ENCODE results near the gene FGD1. TPM values are rescaled to one million over a fixed set of nuclear protein-coding genes. Genes with fewer than 3 reads are reported as not detected.

The FGD1 gene
- total RNA-seq, 6 experiments from 2014 or later = 0.51 to 1.4 (median 0.77) TPM

GRCh38 chrX:54413753-54414152 lies 82.3 kb downstream of the FGD1 start:
- Histone ChIP-seq H3K27ac (no peak overlapping the region), H3K4me3 (no peak overlapping the region), H3K4me1 (no peaks in the 10 kb centered on the region), H3K36me3 (no peaks in the 10 kb centered on the region), H3K9me3 (no peaks in the 10 kb centered on the region), H3K27me3 (no peaks in the 10 kb centered on the region)
- TF ChIP-seq, protein P1, sequence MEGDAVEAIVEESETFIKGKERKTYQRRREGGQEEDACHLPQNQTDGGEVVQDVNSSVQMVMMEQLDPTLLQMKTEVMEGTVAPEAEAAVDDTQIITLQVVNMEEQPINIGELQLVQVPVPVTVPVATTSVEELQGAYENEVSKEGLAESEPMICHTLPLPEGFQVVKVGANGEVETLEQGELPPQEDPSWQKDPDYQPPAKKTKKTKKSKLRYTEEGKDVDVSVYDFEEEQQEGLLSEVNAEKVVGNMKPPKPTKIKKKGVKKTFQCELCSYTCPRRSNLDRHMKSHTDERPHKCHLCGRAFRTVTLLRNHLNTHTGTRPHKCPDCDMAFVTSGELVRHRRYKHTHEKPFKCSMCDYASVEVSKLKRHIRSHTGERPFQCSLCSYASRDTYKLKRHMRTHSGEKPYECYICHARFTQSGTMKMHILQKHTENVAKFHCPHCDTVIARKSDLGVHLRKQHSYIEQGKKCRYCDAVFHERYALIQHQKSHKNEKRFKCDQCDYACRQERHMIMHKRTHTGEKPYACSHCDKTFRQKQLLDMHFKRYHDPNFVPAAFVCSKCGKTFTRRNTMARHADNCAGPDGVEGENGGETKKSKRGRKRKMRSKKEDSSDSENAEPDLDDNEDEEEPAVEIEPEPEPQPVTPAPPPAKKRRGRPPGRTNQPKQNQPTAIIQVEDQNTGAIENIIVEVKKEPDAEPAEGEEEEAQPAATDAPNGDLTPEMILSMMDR (IDR thresholded peaks at IDR 0.05) = no peak
- TF ChIP-seq POLR2A (IDR thresholded peaks at IDR 0.05) = no peak
- DNase-seq = no peak
- intact Hi-C loops (cut with DNase I) = no loop called here
- 83% methylated on average over 1 of the region's 3 CpGs for WGBS (ENCODE audit: insufficient coverage, low coverage, low lambda C conversion rate, missing lambda C conversion rate)
- ATAC-seq = peak in 1 of 4 donors; percentile 67

DNA sequence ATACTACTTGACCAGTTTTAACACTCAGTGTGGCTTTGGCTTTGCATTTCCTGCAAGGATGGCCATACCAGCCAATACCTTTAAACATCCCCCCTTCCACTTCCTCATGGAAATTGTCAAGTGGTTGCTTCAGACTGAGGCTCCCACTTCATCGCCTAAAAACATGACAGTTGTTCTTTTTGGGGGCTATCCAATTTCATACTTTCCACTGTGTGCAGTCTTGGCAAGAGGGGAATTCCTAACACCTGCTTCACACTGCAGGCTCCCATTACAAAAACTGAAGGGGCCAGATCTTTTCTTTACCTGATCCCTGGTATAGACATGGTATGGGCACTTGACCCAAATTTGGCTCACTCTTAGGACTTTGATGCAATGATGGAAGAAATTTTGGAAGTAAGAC lies 84.3 kb downstream of the FGD1 start:
- intact Hi-C loops (cut with DNase I) = no loop called here
- ATAC-seq = no peak
- Histone ChIP-seq H3K9me3 (no peaks in the 10 kb centered on the region), H3K4me1 (no peaks in the 10 kb centered on the region), H3K27me3 (no peaks in the 10 kb centered on the region), H3K27ac (no peak overlapping the region), H3K4me3 (no peak overlapping the region), H3K36me3 (no peaks in the 10 kb centered on the region)
- WGBS (ENCODE audit: insufficient coverage, low coverage, low lambda C conversion rate, missing lambda C conversion rate) = 78% methylated on average over 1 of the region's 1 CpG
- TF ChIP-seq POLR2A (IDR thresholded peaks at IDR 0.05) = no peak
- TF ChIP-seq, protein P1 (IDR thresholded peaks at IDR 0.05) = no peak
- no peak for DNase-seq

- no peaks in the 10 kb centered on the region for H3K9me3 ChIP-seq
- no peak for DNase-seq
- H3K36me3 ChIP-seq = no peaks in the 10 kb centered on the region
- ATAC-seq = peak in 3 of 4 donors; percentile 44 to 79 (median 75)
- H3K4me3 ChIP-seq = no peak overlapping the region
- H3K4me1 ChIP-seq = no peaks in the 10 kb centered on the region
- no peak for TF ChIP-seq POLR2A (IDR thresholded peaks at IDR 0.05)
- TF ChIP-seq, protein P1 (IDR thresholded peaks at IDR 0.05) = no peak
- no peak overlapping the region for H3K27ac ChIP-seq
- 28% methylated on average over 2 of the region's 2 CpGs for WGBS (ENCODE audit: insufficient coverage, low coverage, low lambda C conversion rate, missing lambda C conversion rate)
- H3K27me3 ChIP-seq = no peaks in the 10 kb centered on the region
- intact Hi-C loops (cut with DNase I) = no loop called here
These were observed 88.8 kb downstream of the FGD1 start for GRCh38 chrX:54407266-54407665.

DNA sequence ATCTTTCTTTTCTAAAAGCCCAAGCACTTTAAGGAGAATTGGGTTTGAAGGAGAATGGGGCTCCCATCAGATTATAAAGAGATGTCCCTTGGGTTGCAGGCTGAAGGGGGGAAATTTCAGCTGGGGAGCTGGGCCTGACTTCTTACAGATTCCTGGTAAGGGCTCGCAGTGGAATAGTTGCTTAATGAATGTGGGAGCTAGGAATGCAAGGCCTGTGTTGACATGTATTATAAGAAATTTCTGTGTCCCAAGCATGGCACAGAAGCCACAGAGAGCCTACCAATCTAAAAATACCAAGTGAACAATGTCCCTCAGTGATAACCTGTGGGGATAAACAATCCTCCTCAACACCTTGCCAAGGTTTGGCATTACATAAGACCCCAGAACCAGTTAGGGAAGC lies 98.9 kb downstream of the FGD1 start:
- intact Hi-C loops (cut with DNase I) = no loop called here
- WGBS (ENCODE audit: insufficient coverage, low coverage, low lambda C conversion rate, missing lambda C conversion rate) = no CpG with 5 or more reads among the region's 1 CpG
- no peak for TF ChIP-seq POLR2A (IDR thresholded peaks at IDR 0.05)
- TF ChIP-seq, protein P1 (IDR thresholded peaks at IDR 0.05) = no peak
- Histone ChIP-seq H3K4me3 (no peak overlapping the region), H3K27ac (no peak overlapping the region), H3K36me3 (no peaks in the 10 kb centered on the region), H3K27me3 (no peaks in the 10 kb centered on the region), H3K4me1 (no peaks in the 10 kb centered on the region), H3K9me3 (no peaks in the 10 kb centered on the region)
- DNase-seq = no peak
- ATAC-seq = no peak

Other genes starting within 250 kb of the FGD1 start
- 10 to 100 TPM in 3 of 6 experiments, 1 to 10 TPM in 3; 3.9 to 16.0 (median 9.6) TPM for gene WNK3, start 138.2 kb downstream of the FGD1 start, total RNA-seq
- 10 to 100 TPM; 10.6 to 19.9 (median 15.7) TPM for gene TSR2, start 55.8 kb downstream of the FGD1 start, total RNA-seq
- gene GNL3L, start 34.0 kb upstream of the FGD1 start, total RNA-seq = 10 to 100 TPM in 4 of 6 experiments, 1 to 10 TPM in 2; 7.8 to 14.0 (median 11.9) TPM